Cardiac muscle cell (in vitro differentiated cells and primary cell): ENCODE measurements around the gene GCGR. TPM values are rescaled to one million over a fixed set of nuclear protein-coding genes. Genes with fewer than 3 reads are reported as not detected.

Experiments
- DNase-seq, 2 donors: peaks; one replicate each; pipeline versions ENCODE4 v3.0.0 to v3.0.0-alpha.2; 2010 to 2017; ENCODE audit warnings: low read depth in 1 of 2, low spot score in 1 of 2
- H3K27ac ChIP-seq: fragments of 200-600 bp; sonication (generic); 2 replicates; pipeline ENCODE4 v1.5.1; 2016
- H3K27me3 ChIP-seq: fragments of 200-600 bp; sonication (generic); 2 replicates; pipeline ENCODE4 v1.6.0; 2016; ENCODE audit warnings: control low read depth
- H3K36me3 ChIP-seq: fragments of 200-600 bp; sonication (generic); 2 replicates; pipeline ENCODE4 v1.5.1; 2016; ENCODE audit warnings: control low read depth
- H3K4me1 ChIP-seq: fragments of 200-600 bp; sonication (generic); 2 replicates; pipeline ENCODE4 v1.8.1; 2017; ENCODE audit warnings: low read depth, mild to moderate bottlenecking, mixed run types
- H3K4me3 ChIP-seq: fragments of 200-600 bp; sonication (generic); 2 replicates; pipeline ENCODE4 v1.5.1; 2016; ENCODE audit warnings: mild to moderate bottlenecking
- H3K9me3 ChIP-seq: fragments of 200-600 bp; sonication (generic); 2 replicates; pipeline ENCODE4 v1.5.1; 2017; ENCODE audit warnings: low read depth, mild to moderate bottlenecking, control low read depth
- polyA plus RNA-seq: library from polyadenylated mRNA; unstranded; fragments of >200 nt; fragmentation: Nextera tagmentation; extraction: Ambion mirVana; gene quantifications from 2 replicates; pipeline ENCODE4 v1.2.1, GENCODE V29; 2016
- total RNA-seq: library from RNA; depleted of rRNA; stranded (reverse); fragments of >200 nt; gene quantifications from 2 replicates; pipeline ENCODE4 v1.2.3, GENCODE V29; 2016
- TF ChIP-seq, protein P1 (sequence below): IDR thresholded peaks from 2 replicates; pipeline ENCODE4 v1.5.1; 2012; ENCODE audit warnings: low read depth, mild to moderate bottlenecking, low read length

The GCGR gene
- total and polyA plus RNA-seq, 2 experiments from 2014 or later, result 0.15 to 0.79 TPM

DNA sequence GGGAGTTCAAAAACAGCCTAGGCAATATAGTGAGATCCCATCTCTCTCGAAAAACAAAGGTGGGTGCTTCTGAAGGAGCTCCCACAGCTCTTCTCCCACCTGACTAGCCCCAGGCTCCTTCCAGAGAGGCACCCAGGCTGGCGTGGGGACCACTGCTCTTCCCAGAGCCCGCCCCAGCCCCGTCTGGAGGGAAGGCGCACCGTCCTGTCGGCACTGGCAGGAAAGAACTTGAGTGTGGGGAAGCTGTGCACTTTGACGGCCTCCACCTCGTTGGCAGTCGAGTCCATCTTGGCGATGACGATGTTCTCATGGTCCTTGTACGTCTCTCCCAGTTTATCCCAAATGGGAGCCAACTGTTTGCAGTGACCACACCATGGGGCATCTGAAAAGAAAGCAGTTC lies 41.4 kb downstream of the GCGR start:
- TF ChIP-seq, protein P1, sequence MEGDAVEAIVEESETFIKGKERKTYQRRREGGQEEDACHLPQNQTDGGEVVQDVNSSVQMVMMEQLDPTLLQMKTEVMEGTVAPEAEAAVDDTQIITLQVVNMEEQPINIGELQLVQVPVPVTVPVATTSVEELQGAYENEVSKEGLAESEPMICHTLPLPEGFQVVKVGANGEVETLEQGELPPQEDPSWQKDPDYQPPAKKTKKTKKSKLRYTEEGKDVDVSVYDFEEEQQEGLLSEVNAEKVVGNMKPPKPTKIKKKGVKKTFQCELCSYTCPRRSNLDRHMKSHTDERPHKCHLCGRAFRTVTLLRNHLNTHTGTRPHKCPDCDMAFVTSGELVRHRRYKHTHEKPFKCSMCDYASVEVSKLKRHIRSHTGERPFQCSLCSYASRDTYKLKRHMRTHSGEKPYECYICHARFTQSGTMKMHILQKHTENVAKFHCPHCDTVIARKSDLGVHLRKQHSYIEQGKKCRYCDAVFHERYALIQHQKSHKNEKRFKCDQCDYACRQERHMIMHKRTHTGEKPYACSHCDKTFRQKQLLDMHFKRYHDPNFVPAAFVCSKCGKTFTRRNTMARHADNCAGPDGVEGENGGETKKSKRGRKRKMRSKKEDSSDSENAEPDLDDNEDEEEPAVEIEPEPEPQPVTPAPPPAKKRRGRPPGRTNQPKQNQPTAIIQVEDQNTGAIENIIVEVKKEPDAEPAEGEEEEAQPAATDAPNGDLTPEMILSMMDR, result no peak
- H3K4me1 ChIP-seq, result no peaks in the 10 kb centered on the region
- no peak overlapping the region for H3K4me3 ChIP-seq
- H3K27ac ChIP-seq, result no peak overlapping the region
- no peak for DNase-seq
- no peaks in the 10 kb centered on the region for H3K9me3 ChIP-seq
- H3K36me3 ChIP-seq, result peaks cover 43% of the 10 kb centered on the region
- no peaks in the 10 kb centered on the region for H3K27me3 ChIP-seq

DNA sequence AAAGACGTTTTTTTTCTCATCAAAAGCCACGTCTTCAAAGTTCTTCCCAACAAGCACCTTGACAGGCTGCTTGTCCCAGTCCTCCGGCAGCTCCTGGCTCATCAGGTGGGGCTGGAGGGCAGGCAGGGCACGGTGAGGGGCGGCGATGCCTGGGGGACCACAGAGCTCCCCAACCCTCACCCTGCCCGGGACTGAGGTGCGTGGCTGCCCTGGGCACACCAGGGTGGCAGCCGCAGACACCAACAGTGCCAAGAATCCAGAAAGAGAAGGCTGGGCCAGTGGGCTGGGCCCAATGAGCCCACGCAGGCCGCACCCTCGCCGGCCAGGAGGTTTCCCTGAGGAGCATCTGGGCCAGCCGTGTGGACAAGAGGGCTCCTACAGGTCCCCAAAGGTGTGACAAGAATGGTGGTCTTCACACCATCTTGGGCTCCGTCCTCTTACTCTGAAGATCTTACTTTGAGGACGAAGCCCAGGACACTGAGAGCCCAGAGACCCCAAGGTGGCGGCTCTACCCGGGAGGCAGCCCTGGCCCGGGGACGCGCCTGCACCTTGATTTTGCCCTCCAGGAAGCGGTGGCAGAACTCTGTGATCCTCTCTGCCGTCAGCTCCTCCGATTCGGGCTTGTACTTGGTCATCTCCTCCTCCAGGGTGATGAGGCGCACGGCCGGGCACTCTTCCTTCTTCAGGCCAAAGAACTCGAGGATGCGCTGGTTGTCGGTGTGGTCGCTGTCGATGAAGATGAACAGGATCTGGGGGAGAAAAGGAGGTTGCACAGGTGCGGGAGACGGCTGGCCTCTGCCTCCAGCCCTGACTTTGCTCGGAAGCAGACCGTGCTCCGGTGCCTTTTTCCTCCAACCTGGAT lies 42.2 kb downstream of the GCGR start:
- TF ChIP-seq, protein P1, result no peak
- no peaks in the 10 kb centered on the region for H3K4me1 ChIP-seq
- H3K36me3 ChIP-seq, result peaks cover 43% of the 10 kb centered on the region
- no peak overlapping the region for H3K27ac ChIP-seq
- H3K9me3 ChIP-seq, result no peaks in the 10 kb centered on the region
- H3K4me3 ChIP-seq, result no peak overlapping the region
- H3K27me3 ChIP-seq, result no peaks in the 10 kb centered on the region
- no peak for DNase-seq

DNA sequence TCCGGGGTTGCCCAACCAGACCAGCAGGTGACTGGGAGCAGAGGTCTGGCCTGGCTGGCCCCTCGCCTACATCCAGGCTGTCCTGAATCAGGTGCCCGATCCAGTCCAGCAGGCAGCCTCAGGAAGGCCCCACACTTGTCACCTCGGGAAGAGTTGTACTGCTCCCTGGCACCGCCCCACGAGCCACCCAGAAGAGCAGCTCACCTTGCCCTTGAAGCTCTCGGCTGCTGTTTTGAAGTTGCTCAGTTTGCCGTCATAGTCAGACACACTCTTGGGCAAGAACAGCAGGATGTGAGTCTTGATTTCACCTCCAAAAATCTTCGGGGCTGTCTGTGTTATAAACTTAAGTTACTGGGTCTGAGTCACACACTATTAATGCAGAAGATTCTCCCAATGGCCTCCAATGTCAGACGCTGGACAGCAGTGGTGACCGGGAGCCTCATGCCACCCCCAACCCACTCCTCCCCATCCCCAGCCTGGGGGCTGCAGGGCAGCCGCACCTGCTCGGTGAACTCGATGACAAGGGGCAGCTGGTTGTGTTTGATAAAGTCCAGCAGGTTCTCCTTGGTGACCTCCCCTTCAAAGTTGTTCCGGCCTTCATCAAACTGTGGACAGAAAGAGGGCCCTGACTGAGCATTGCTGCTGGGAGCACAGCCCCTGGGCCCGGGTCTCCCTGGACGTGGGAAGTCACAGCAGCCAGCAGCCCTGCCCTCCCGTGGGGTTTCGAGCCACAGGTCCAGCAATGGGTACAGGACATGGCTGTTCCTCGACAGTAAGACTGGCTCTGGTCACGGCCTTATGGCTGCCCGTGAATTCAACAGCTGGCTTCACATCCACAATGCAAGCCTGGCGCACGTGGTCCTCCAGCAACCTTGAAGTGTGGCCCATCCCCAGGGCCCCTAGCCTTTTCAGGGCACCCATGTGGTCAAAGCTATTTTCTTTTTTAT lies 43.1 kb downstream of the GCGR start:
- TF ChIP-seq, protein P1, result no peak
- H3K36me3 ChIP-seq, result peaks cover 48% of the 10 kb centered on the region
- no peaks in the 10 kb centered on the region for H3K9me3 ChIP-seq
- H3K4me3 ChIP-seq, result no peak overlapping the region
- no peaks in the 10 kb centered on the region for H3K4me1 ChIP-seq
- DNase-seq, result no peak
- no peaks in the 10 kb centered on the region for H3K27me3 ChIP-seq
- H3K27ac ChIP-seq, result no peak overlapping the region

DNA sequence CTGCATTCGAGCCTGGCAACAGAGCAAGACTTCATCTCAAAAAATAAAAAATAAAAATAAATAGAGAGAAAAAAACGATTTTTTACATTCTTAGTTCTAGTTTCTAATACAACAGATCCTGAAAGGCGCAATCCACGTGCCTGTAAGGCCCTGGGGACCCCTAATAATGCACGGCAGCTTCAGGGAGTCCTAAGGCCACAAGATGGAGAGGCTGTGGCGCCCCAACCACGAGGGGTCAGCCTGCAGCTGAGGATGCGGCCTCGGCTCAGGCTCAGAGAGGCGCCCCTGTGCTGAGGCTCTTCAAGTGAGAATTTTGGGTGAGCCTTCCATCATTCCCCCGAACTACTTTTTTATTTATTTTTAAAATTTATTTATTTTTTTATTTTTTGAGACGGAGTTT lies 45.5 kb downstream of the GCGR start:
- no peak overlapping the region for H3K4me3 ChIP-seq
- no peaks in the 10 kb centered on the region for H3K9me3 ChIP-seq
- no peaks in the 10 kb centered on the region for H3K27me3 ChIP-seq
- DNase-seq, result no peak
- H3K36me3 ChIP-seq, result peaks cover 58% of the 10 kb centered on the region
- no peak overlapping the region for H3K27ac ChIP-seq
- TF ChIP-seq, protein P1, result no peak
- H3K4me1 ChIP-seq, result no peaks in the 10 kb centered on the region

DNA sequence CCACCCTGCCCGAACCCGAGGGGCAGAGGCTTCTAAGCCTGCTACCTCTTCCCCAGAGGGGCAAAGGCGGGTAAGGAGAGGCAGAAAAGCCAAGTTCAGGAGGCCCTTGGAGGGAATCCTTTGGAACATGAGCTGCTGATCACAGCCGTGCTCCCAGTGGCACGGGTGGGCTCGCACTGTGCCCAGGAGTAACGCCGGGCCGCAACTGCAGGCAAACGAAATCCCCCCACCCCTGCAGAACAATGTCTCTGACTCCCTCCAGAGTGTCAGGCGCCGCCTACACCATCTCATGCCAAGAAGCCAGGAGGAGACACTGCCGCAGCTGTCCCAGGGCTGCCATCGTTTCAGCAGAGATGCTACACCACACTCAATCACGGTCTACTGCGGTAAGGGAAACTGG lies 47.5 kb downstream of the GCGR start:
- Histone ChIP-seq H3K36me3 (peaks cover 43% of the 10 kb centered on the region), H3K27ac (no peak overlapping the region), H3K4me3 (no peak overlapping the region), H3K4me1 (no peaks in the 10 kb centered on the region), H3K27me3 (no peaks in the 10 kb centered on the region), H3K9me3 (no peaks in the 10 kb centered on the region)
- DNase-seq, result no peak
- TF ChIP-seq, protein P1, result no peak
